GM19397 (cell line): ENCODE data around the gene CD99.

Experiments
- ATAC-seq: cut with Tn5 transposase; IDR thresholded peaks from one replicate; pipeline ENCODE4 v1.9.1; 2021; ENCODE audit warnings: mild to moderate bottlenecking, moderate library complexity; ENCODE audit not compliant: unreplicated experiment

The CD99 gene

GRCh38 chrX:2697741-2698299 lies 6.7 kb downstream of the CD99 start:
- ATAC-seq: peak; percentile 32

GRCh38 chrX:2698604-2699003 lies 7.5 kb downstream of the CD99 start:
- ATAC-seq: no peak

DNA sequence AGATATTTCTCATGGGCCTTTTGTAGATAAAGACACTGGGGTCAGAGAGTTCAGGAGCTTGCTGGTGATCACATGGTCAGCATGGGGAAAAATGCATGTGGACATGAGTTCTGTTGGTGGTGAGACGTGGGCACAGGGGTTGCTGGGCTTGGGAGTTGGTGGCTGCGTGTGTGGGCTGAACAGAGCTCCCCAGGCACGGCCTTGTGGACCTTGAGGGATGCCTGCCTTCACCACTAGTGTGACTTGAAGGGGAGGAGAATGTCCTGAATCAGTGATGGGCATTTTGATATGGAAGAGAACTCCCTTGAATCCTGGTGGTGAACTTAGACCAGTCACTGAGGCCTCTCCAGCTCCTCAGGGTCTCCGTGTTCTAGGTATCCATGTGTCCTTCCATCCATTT lies 8.9 kb downstream of the CD99 start:
- ATAC-seq: no peak

- ATAC-seq: no peak
Observed at GRCh38 chrX:2700405-2701320, 9.6 kb downstream of the CD99 start.

GRCh38 chrX:2701600-2701999 lies 10.5 kb downstream of the CD99 start:
- ATAC-seq: no peak

GRCh38 chrX:2703991-2704369 lies 12.9 kb downstream of the CD99 start:
- ATAC-seq: no peak

- ATAC-seq: no peak
Observed at GRCh38 chrX:2705046-2705832, 14.1 kb downstream of the CD99 start.

DNA sequence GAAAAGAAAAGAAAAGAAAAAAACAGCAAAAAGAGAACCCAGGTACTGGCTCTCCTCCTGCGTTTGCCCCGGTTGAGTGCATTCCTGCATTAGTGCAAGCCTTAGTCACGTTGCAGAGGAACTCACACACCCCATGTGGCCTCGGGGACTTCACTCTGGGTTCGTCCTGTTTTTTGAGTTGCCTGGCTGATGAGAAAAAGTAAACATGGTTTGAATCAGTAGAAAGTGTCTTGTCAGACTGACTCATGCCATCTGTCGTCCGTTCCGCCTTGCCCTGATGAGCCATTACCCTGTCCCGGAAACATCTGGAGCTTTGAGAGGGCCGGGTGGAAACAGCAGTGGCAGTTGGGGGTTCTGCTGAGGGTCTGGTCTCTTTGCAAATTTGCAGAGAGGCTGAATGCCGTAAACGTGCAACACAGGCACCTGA lies 16.3 kb downstream of the CD99 start:
- peak; percentile 88 for ATAC-seq

GRCh38 chrX:2708021-2708420 lies 16.9 kb downstream of the CD99 start:
- no peak for ATAC-seq

DNA sequence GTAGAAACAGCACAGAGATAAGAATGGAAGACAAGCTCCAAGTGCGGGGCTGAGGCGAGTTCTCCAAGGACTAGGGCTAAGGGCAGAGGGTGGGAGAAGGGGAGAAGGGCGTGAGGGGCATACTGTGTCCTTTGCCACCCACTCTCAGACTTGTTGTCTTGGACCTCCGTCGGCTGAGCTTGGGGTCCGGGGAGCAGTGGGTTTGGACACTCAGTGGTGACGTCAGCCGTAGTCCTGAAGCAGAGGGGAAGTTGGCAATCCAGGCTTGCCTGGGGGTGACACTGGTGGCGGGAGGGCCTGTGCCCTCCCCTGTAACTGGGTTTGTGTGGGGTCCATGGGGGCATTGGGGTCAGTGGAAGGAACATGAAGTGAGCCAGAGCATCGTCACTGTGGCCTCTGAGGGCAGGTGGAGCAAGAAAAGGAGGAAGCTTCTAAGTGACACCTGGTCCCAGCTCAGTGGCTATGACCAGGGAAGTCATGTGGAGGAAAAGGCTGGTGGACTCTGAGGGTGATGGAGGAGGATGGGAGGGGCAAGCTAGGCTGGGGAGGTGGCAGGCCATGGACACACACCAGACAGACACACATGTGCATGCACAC lies 17.6 kb downstream of the CD99 start:
- ATAC-seq: no peak

DNA sequence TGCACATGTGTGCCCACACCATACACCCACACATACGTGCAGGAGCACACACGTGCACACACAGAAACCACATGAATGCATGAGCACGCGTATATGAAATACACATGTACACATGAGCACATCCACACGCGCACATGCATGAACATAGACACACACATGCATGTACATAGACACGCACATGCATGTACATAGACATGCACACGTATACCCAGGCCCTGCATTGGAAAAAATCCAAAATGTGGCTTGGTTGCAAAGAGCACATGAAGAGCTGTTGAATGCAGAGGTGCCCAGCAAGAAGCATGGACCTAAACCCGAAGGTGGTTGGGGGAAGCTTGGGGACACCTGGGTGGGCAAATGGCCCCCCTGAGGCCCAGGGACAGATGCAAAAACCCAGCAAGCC lies 18.5 kb downstream of the CD99 start:
- no peak for ATAC-seq

DNA sequence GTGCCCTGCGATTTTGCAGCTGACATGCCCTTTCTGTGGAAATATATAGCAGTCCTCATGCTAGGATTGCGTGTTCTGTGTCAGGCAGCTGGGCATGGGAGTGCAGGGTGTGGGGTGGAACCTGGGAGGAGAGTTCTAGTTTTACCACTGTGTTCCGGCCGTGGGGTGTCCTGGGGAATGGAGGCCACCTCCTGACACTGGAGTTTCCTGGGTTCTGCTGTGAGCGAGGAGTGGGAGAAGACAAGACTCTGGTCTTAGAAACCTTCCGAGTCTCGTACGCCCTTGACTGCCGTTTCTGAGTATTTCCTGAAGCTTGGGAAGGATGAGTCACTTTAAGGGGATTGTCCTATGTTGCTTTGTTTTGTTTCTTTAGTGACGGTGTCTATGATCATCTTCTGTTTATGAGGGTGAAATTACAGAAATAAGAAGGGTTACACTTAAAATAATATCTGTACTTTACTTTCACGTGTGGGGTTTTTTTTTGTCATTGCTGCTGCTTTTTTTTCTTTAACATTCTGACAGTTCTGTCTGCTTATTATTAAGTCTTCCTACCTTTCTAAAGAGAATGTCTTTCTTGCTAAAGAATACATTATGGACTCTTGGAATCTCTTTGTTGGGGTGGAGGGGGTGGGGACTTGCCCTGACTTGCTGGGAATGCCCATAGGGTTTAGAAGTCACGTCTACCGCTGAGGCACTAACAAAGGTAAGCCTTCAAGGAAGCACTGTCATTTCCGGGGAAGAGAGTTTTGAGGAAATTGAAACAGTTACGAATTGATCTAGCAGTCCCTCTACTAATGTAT lies 19.1 kb downstream of the CD99 start:
- ATAC-seq: no peak

GRCh38 chrX:2711441-2711840 lies 20.3 kb downstream of the CD99 start:
- no peak for ATAC-seq

DNA sequence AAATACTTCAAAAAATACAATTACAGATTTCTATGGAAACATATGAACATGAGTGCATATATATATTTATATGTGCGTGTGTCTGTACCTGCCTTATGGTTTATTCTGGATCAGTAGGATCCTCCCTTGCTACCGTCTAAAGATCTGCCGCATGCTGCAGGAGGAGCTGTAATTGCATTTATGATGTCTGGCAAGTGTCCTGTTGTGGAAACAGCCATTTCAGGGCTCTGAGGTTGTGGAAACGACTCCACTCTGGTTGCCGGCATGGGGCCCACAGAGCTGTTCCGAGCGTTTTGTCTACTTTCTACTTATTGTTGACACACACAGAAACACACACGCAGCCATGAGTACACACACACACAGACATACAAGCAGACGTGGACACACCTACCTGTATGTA lies 21.3 kb downstream of the CD99 start:
- ATAC-seq: no peak

DNA sequence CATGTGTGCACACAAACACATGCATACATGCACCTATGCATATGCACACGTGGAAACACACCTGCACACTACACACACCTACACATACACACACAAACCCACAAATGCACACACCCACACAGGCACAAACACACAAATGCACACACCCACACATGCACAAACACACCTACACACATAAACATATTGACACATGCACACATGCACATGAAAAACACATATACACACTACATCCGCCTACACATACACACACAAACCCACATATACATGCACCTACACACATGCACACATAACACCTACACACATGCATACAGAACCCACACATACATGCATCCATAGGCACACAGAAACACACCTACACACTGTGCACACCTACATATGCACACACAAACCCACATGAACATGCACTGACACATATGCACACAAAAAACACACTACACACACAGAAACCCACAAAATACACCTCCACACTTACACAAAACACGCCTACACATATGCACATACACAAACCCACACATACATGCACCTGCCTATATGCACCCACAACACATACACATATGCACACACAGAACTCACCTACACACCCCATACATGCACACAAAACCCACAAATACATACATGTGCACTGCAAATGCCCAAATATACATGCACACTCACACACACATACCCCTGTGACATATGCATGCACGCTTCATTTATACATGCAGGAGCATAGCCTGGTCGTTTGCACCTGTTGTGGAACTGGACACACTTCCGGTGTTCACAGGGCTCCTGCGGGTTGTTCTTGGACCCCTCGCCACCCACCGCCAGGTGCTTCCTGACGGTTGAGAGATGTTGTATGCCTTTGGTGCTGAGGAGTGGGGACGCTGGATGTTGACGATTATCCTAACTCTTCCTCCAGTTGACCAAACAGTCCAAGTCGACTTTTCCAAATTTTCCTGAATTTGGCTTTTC lies 22.1 kb downstream of the CD99 start:
- ATAC-seq: no peak

DNA sequence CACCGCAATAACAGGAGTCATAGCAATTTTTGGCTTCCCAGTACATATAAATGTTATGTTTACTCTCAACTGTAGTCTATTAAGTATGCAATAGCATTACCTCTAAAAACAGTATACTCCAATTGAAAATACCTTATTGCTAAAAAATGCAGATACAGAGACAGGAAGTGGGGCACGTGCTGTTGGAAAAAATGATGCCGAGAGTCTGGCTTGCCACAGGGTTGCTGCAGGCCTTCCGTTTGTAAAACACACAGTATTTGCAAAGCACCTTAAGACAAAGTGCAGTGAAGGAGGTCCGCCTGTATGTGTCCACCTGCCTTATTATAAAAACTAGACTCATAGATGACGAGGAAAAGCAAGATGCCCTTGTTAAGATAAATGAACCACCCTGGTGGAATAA lies 23.5 kb downstream of the CD99 start:
- ATAC-seq: no peak

DNA sequence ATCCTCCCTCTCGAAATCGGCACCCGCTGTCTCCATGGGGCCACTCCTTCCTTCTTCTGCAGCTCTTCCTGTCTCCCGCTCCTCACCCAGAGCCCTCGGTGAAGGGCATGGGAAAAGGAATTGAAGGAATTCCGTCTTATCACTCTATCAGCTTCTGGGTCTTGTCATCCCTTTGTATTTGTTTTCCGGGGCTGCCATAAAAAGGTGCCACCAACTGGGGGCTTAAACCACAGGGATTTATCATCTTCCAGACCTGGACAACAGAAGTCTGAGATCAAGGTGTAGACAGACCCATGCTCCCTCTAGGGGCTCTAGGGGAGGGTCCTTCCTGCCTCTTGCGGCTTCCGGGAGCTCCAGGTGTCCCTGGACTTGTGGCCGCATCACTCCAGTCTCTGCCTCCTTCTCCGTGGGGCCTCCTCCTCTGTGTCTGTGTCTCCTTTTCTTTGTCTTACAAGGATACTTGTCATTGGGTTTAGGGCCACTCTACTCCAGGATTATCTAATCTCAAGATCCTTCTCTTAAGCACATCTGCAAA lies 24.0 kb downstream of the CD99 start:
- ATAC-seq: no peak

- ATAC-seq: no peak
Observed at GRCh38 chrX:2717312-2717711, 26.2 kb downstream of the CD99 start.

- no peak for ATAC-seq
Observed at GRCh38 chrX:2718821-2719220, 27.7 kb downstream of the CD99 start.
